Naive thymus-derived CD4-positive, alpha-beta T cell (primary cell): ENCODE data around the gene SLIT3. TPM values are rescaled to one million over a fixed set of nuclear protein-coding genes. Genes with fewer than 3 reads are reported as not detected.

Experiments used
- ATAC-seq: fragments of 150-1000 bp; cut with Tn5 transposase; 2 replicates; pipeline ENCODE4 v1.10.0; 2021; ENCODE audit warnings: mild to moderate bottlenecking, moderate library complexity
- CTCF ChIA-PET: fragments of 350-600 bp; sonication (Branson Sonifier 250); formaldehyde crosslinking; loops from one replicate; lab custom pipeline; 2021; ENCODE audit warnings: antibody characterized with exemption; lab: Charles Lee
- POLR2A ChIA-PET: fragments of 350-600 bp; sonication (Branson Sonifier 250); formaldehyde crosslinking; loops from one replicate; lab custom pipeline; 2021; ENCODE audit warnings: antibody characterized with exemption, inconsistent platforms; lab: Charles Lee
- DNase-seq, 9 donors: peaks; one replicate each; pipeline versions ENCODE4 v3.0.0 to v3.0.0-alpha.2; 2020 to 2022; ENCODE audit warnings: mixed read lengths in 1 of 9
- H3K27ac ChIP-seq: one replicate; pipeline ENCODE4 v1.7.0; 2013; ENCODE audit warnings: mild to moderate bottlenecking, low read depth, low read length, moderate library complexity
- H3K27me3 ChIP-seq, 2 donors: one replicate each; pipeline ENCODE4 v1.7.0; 2013; ENCODE audit warnings: low read length in 2 of 2, mild to moderate bottlenecking in 2 of 2, moderate library complexity in 2 of 2; ENCODE audit not compliant: control insufficient read depth in 2 of 2, insufficient read depth in 2 of 2
- H3K36me3 ChIP-seq, 3 experiments: 1 replicate in 2 of 3; 2 replicates in 1 of 3; pipeline ENCODE4 v1.7.0; 2013; ENCODE audit warnings: low read length in 3 of 3, mild to moderate bottlenecking in 3 of 3, moderate library complexity in 1 of 3; ENCODE audit not compliant: insufficient read depth in 3 of 3, control insufficient read depth in 2 of 3
- H3K4me1 ChIP-seq, 2 donors: one replicate each; pipeline ENCODE4 v1.7.0; 2013; ENCODE audit warnings: low read length in 2 of 2, mild to moderate bottlenecking in 2 of 2, moderate library complexity in 1 of 2; ENCODE audit not compliant: control insufficient read depth in 2 of 2, insufficient read depth in 2 of 2
- H3K4me3 ChIP-seq: 2 replicates; pipeline ENCODE4 v1.7.0; 2013; ENCODE audit warnings: mild to moderate bottlenecking, low read length
- H3K9me3 ChIP-seq, 3 experiments: 1 replicate in 2 of 3; 2 replicates in 1 of 3; pipeline ENCODE4 v1.7.0; 2013; ENCODE audit warnings: low read length in 3 of 3; ENCODE audit not compliant: control insufficient read depth in 2 of 3
- H3K27ac Mint-ChIP-seq, 9 donors: one replicate each; pipeline ENCODE4 v1.8.0; 2020 to 2022; ENCODE audit warnings: mixed read lengths in 9 of 9, mild to moderate bottlenecking in 8 of 9, moderate library complexity in 5 of 9, inconsistent platforms in 2 of 9
- H3K27me3 Mint-ChIP-seq, 5 donors: one replicate each; pipeline ENCODE4 v1.8.0; 2021 to 2022; ENCODE audit warnings: mixed read lengths in 5 of 5, mild to moderate bottlenecking in 1 of 5
- H3K36me3 Mint-ChIP-seq, 5 donors: one replicate each; pipeline ENCODE4 v1.8.0; 2020 to 2022; ENCODE audit warnings: mixed read lengths in 5 of 5, mild to moderate bottlenecking in 3 of 5, inconsistent platforms in 1 of 5
- H3K4me1 Mint-ChIP-seq, 7 donors: one replicate each; pipeline ENCODE4 v1.8.0; 2020 to 2022; ENCODE audit warnings: mixed read lengths in 7 of 7, mild to moderate bottlenecking in 3 of 7, inconsistent platforms in 1 of 7
- H3K4me3 Mint-ChIP-seq, 10 donors: one replicate each; pipeline ENCODE4 v1.8.0; 2020 to 2022; ENCODE audit warnings: mild to moderate bottlenecking in 10 of 10, mixed read lengths in 10 of 10, moderate library complexity in 6 of 10, inconsistent platforms in 2 of 10
- H3K9me3 Mint-ChIP-seq, 11 donors: one replicate each; pipeline ENCODE4 v1.8.0; 2020 to 2022; ENCODE audit warnings: mixed read lengths in 11 of 11, mild to moderate bottlenecking in 4 of 11, inconsistent platforms in 1 of 11, moderate library complexity in 1 of 11
- intact Hi-C, 2 donors: fragments of 100-400 bp; cut with micrococcal nuclease; formaldehyde crosslinking; loops; one replicate each; pipeline ENCODE4 v1.15.1; 2023
- polyA plus RNA-seq, 2 donors: library from polyadenylated mRNA; unstranded; fragments of 300-500 nt; fragmentation: Illumina TruSeq; gene quantifications; one replicate each; pipeline ENCODE4 v1.2.3, GENCODE V29; 2021
- total RNA-seq, 6 experiments: library from RNA in 5 of 6; stranded (reverse) in 5 of 6; gene quantifications; 1 replicate in 5 of 6; 2 replicates in 1 of 6; pipeline ENCODE4 v1.2.3 and lab custom pipeline; 2021 to 2026

Gene SLIT3
- total and polyA plus RNA-seq, 7 experiments from 2014 or later: 0.34 TPM; not detected in 6

GRCh38 chr5:169273881-169274280 lies 27.1 kb downstream of the SLIT3 start:
- CTCF ChIA-PET: no interaction called here
- peaks cover 0 to 13% (median 0%) of the 10 kb centered on the region in 5 donors for H3K27me3 Mint-ChIP-seq
- H3K4me3 ChIP-seq: no peak overlapping the region
- ATAC-seq (no peak), DNase-seq (no peak)
- POLR2A ChIA-PET: no interaction called here
- H3K4me1 Mint-ChIP-seq: no peaks in the 10 kb centered on the region
- intact Hi-C loops: no loop called here
- H3K4me1 ChIP-seq: no peaks in the 10 kb centered on the region
- no peaks in the 10 kb centered on the region for H3K36me3 ChIP-seq
- H3K9me3 Mint-ChIP-seq: peaks cover 0 to 6% (median 0%) of the 10 kb centered on the region in 11 donors
- no peaks in the 10 kb centered on the region for H3K27me3 ChIP-seq
- H3K4me3 Mint-ChIP-seq: no peak overlapping the region
- H3K36me3 Mint-ChIP-seq: no peaks in the 10 kb centered on the region
- no peak overlapping the region for H3K27ac Mint-ChIP-seq
- no peak overlapping the region for H3K27ac ChIP-seq
- no peaks in the 10 kb centered on the region for H3K9me3 ChIP-seq

DNA sequence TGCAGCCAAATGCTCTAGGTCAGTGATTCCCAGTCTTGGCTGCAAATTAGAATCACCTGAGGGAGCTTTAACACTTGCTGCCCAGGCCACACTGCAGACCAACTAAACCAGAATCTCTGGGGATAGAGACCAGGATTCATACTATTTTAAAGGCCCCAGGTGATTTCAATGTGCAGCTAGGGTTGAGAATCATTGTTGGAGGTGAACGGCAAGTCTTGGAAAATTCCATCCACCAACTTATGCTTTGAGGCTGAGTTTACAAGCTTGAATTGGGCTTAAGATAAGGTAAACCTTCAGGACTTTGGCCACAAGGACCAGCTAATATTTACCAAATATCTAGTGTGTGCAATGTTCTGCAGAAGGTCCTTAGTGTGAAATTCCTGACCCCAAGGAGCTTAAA lies 27.5 kb downstream of the SLIT3 start:
- intact Hi-C loops: no loop called here
- H3K9me3 Mint-ChIP-seq: peaks cover 0 to 6% (median 0%) of the 10 kb centered on the region in 11 donors
- no peak overlapping the region for H3K4me3 Mint-ChIP-seq
- no peak overlapping the region for H3K4me3 ChIP-seq
- ATAC-seq (no peak), DNase-seq (no peak)
- H3K27me3 ChIP-seq: no peaks in the 10 kb centered on the region
- no peaks in the 10 kb centered on the region for H3K4me1 Mint-ChIP-seq
- CTCF ChIA-PET: no interaction called here
- H3K36me3 Mint-ChIP-seq: no peaks in the 10 kb centered on the region
- POLR2A ChIA-PET: no interaction called here
- H3K27ac ChIP-seq: no peak overlapping the region
- no peak overlapping the region for H3K27ac Mint-ChIP-seq
- no peaks in the 10 kb centered on the region for H3K4me1 ChIP-seq
- H3K36me3 ChIP-seq: no peaks in the 10 kb centered on the region
- no peaks in the 10 kb centered on the region for H3K9me3 ChIP-seq
- peaks cover 0 to 9% (median 0%) of the 10 kb centered on the region in 5 donors for H3K27me3 Mint-ChIP-seq

- no peak overlapping the region for H3K4me3 Mint-ChIP-seq
- peaks cover 0 to 6% (median 0%) of the 10 kb centered on the region in 11 donors for H3K9me3 Mint-ChIP-seq
- H3K36me3 ChIP-seq: no peaks in the 10 kb centered on the region
- no peak overlapping the region for H3K27ac Mint-ChIP-seq
- DNase-seq (no peak), ATAC-seq (no peak)
- no peak overlapping the region for H3K27ac ChIP-seq
- H3K4me1 ChIP-seq: no peaks in the 10 kb centered on the region
- H3K27me3 ChIP-seq: no peaks in the 10 kb centered on the region
- H3K9me3 ChIP-seq: no peaks in the 10 kb centered on the region
- H3K4me1 Mint-ChIP-seq: no peaks in the 10 kb centered on the region
- intact Hi-C loops: no loop called here
- no peak overlapping the region for H3K4me3 ChIP-seq
- peaks cover 0 to 8% (median 0%) of the 10 kb centered on the region in 5 donors for H3K27me3 Mint-ChIP-seq
- H3K36me3 Mint-ChIP-seq: no peaks in the 10 kb centered on the region
- CTCF ChIA-PET: no interaction called here
- POLR2A ChIA-PET: no interaction called here
Measured at GRCh38 chr5:169272731-169273427, 28.1 kb downstream of the SLIT3 start.

GRCh38 chr5:169272111-169272510 lies 28.8 kb downstream of the SLIT3 start:
- ChIA-PET POLR2A (no interaction called here), CTCF (no interaction called here)
- H3K36me3 ChIP-seq: no peaks in the 10 kb centered on the region
- no peaks in the 10 kb centered on the region for H3K4me1 ChIP-seq
- no peak overlapping the region for H3K27ac ChIP-seq
- no peak overlapping the region for H3K4me3 Mint-ChIP-seq
- no peaks in the 10 kb centered on the region for H3K4me1 Mint-ChIP-seq
- peaks cover 0 to 6% (median 0%) of the 10 kb centered on the region in 11 donors for H3K9me3 Mint-ChIP-seq
- ATAC-seq: no peak
- no peaks in the 10 kb centered on the region for H3K9me3 ChIP-seq
- H3K4me3 ChIP-seq: no peak overlapping the region
- no peak for DNase-seq
- no peaks in the 10 kb centered on the region for H3K36me3 Mint-ChIP-seq
- intact Hi-C loops: no loop called here
- no peaks in the 10 kb centered on the region for H3K27me3 ChIP-seq
- H3K27me3 Mint-ChIP-seq: peaks cover 0 to 8% (median 0%) of the 10 kb centered on the region in 5 donors
- no peak overlapping the region for H3K27ac Mint-ChIP-seq

- Mint-ChIP-seq H3K4me1 (no peaks in the 10 kb centered on the region), H3K27ac (no peak overlapping the region), H3K27me3 (peaks cover 0 to 8% (median 0%) of the 10 kb centered on the region in 5 donors), H3K4me3 (no peak overlapping the region), H3K36me3 (no peaks in the 10 kb centered on the region), H3K9me3 (peaks cover 0 to 8% (median 0%) of the 10 kb centered on the region in 11 donors)
- ATAC-seq: no peak
- CTCF ChIA-PET: no interaction called here
- no peaks in the 10 kb centered on the region for H3K27me3 ChIP-seq
- H3K9me3 ChIP-seq: no peaks in the 10 kb centered on the region
- no peak overlapping the region for H3K4me3 ChIP-seq
- POLR2A ChIA-PET: no interaction called here
- no peak for DNase-seq
- no peaks in the 10 kb centered on the region for H3K4me1 ChIP-seq
- intact Hi-C loops: no loop called here
- no peak overlapping the region for H3K27ac ChIP-seq
- H3K36me3 ChIP-seq: no peaks in the 10 kb centered on the region
Measured at GRCh38 chr5:169270827-169271226, 30.1 kb downstream of the SLIT3 start.

DNA sequence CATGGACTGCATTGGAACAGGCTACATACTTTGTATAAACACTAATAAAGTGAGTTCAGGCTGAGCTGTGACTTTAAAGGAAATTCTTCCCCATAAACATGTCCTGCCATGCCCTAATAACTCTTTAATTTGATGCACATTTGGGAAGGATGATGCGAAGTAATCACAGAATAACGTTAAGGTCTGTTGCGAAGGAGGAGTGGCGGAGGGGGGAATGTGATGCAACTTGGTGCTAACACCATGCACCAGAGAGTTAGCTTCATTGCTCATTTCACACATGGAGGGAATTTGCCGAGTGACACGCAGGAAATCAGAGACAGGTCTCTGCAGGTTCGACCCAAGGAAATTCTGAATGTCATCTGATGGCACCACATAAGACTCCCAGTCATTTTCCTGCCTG lies 32.9 kb downstream of the SLIT3 start:
- no peak overlapping the region for H3K27ac Mint-ChIP-seq
- H3K27me3 Mint-ChIP-seq: peaks cover 0 to 19% (median 0%) of the 10 kb centered on the region in 5 donors
- Histone ChIP-seq H3K4me3 (no peak overlapping the region), H3K4me1 (no peaks in the 10 kb centered on the region), H3K9me3 (no peaks in the 10 kb centered on the region), H3K36me3 (no peaks in the 10 kb centered on the region), H3K27ac (no peak overlapping the region), H3K27me3 (no peaks in the 10 kb centered on the region)
- H3K4me1 Mint-ChIP-seq: no peaks in the 10 kb centered on the region
- no peak for ATAC-seq
- no peaks in the 10 kb centered on the region for H3K36me3 Mint-ChIP-seq
- H3K9me3 Mint-ChIP-seq: peaks cover 0 to 7% (median 0%) of the 10 kb centered on the region in 11 donors
- H3K4me3 Mint-ChIP-seq: no peak overlapping the region
- POLR2A ChIA-PET: no interaction called here
- CTCF ChIA-PET: no interaction called here
- no peak for DNase-seq
- intact Hi-C loops: no loop called here

GRCh38 chr5:169265888-169266287 lies 35.1 kb downstream of the SLIT3 start:
- H3K4me3 Mint-ChIP-seq: no peak overlapping the region
- no peaks in the 10 kb centered on the region for H3K27me3 ChIP-seq
- H3K4me3 ChIP-seq: no peak overlapping the region
- no peak for ATAC-seq
- H3K4me1 ChIP-seq: no peaks in the 10 kb centered on the region
- intact Hi-C loops: no loop called here
- H3K27ac Mint-ChIP-seq: no peak overlapping the region
- no peaks in the 10 kb centered on the region for H3K36me3 ChIP-seq
- no peaks in the 10 kb centered on the region for H3K36me3 Mint-ChIP-seq
- no peaks in the 10 kb centered on the region for H3K4me1 Mint-ChIP-seq
- no peak for DNase-seq
- no peak overlapping the region for H3K27ac ChIP-seq
- H3K9me3 Mint-ChIP-seq: peaks cover 0 to 8% (median 0%) of the 10 kb centered on the region in 11 donors
- H3K9me3 ChIP-seq: no peaks in the 10 kb centered on the region
- H3K27me3 Mint-ChIP-seq: peaks cover 0 to 35% (median 12%) of the 10 kb centered on the region in 5 donors
- ChIA-PET CTCF (no interaction called here), POLR2A (no interaction called here)
